ENCODE measurements around the gene ITGAE.
"Not testable (repeated sequence)": the region's sequence is repeated elsewhere in the genome, so short reads cannot be mapped to it uniquely, and the experiment has no call there.

The ITGAE gene

GRCh38 chr17:3761036-3761917 lies 39.7 kb downstream of the ITGAE start:
- DNase-seq, result no peak

GRCh38 chr17:3759597-3760216 lies 41.3 kb downstream of the ITGAE start:
- DNase-seq, result no peak

GRCh38 chr17:3755335-3756030 lies 45.5 kb downstream of the ITGAE start:
- no peak for DNase-seq

- no peak for DNase-seq
These were observed 46.3 kb downstream of the ITGAE start for GRCh38 chr17:3754458-3755334.

DNA sequence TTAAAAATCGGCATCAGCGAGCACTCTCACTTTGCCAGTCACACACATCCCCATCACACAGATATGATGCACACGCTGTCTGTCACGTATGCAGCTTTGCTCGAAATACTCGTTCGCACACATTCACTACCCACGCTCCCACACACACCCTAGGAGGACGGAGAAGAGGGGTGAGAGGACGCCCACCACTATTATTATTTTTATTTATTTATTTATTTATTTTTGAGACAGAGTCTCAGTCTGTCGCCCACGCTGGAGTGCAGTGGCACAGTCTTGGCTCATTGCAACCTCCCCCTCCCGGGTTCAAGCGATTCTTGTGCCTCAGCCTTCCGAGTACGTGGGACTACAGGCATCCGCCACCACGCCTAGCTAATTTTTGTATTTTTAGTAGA lies 46.9 kb downstream of the ITGAE start:
- no peak for DNase-seq

DNA sequence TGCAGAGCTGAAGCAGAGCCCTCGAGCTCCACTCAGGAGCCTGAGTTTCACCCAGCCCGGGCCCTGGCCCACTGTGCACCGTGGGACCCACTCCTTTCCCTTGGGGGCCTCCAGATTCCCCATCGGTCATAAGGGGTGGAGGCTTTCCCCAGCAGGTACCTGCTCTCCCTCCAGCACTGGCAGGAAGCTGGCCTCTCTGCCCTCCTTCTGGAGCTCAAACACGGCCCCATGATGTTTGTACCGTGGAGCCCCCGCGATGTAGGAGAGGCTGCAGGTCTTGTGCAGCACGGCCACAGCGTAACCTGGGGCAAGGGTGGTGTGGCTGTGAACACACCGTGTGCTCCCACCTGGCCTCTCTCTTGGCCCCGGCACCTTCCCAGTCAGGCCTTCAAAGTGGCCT lies 47.4 kb downstream of the ITGAE start:
- no peak for DNase-seq

- DNase-seq, result no peak
These were observed 49.2 kb downstream of the ITGAE start for GRCh38 chr17:3751836-3752235.

- no peak for DNase-seq
These were observed 50.1 kb downstream of the ITGAE start for GRCh38 chr17:3750926-3751325.

- DNase-seq, result no peak
These were observed 50.7 kb downstream of the ITGAE start for GRCh38 chr17:3750296-3750695.

DNA sequence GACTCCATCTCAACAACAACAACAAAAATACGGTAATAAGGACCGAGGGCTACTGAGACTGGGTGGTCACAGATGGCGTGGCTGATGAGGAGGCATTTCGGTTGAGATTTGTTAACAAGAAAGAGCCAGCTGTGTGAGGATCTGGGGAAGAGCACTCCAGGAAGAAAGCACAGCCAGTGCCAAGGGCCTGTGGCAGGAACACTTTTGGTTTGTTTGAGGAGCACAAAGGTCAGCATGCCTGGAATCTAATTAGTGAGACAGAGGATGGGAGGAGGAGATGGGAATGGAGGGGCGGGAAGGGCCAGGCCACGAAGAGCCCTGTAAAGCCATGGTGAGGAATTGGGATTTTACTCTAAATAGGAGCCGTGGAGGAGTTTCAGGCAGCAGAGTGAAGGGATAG lies 52.4 kb downstream of the ITGAE start:
- no peak for DNase-seq

- DNase-seq, result no peak
These were observed 53.2 kb downstream of the ITGAE start for GRCh38 chr17:3747805-3748204.

- DNase-seq, result no peak
These were observed 55.9 kb downstream of the ITGAE start for GRCh38 chr17:3745071-3745470.

GRCh38 chr17:3744014-3744413 lies 57.0 kb downstream of the ITGAE start:
- no peak for DNase-seq

GRCh38 chr17:3740611-3741073 lies 60.3 kb downstream of the ITGAE start:
- no peak for DNase-seq

- DNase-seq, result no peak
These were observed 61.4 kb downstream of the ITGAE start for GRCh38 chr17:3739422-3740124.

- no peak for DNase-seq
These were observed 62.3 kb downstream of the ITGAE start for GRCh38 chr17:3738562-3739295.

GRCh38 chr17:3735515-3735914 lies 65.5 kb downstream of the ITGAE start:
- no peak for DNase-seq

GRCh38 chr17:3734911-3735276 lies 66.1 kb downstream of the ITGAE start:
- not testable (repeated sequence) for DNase-seq

GRCh38 chr17:3732210-3732621 lies 68.8 kb downstream of the ITGAE start:
- DNase-seq, result no peak

GRCh38 chr17:3730881-3731429 lies 70.0 kb downstream of the ITGAE start:
- DNase-seq, result peak; percentile 86

GRCh38 chr17:3729881-3730280 lies 71.1 kb downstream of the ITGAE start:
- DNase-seq, result no peak

All from fibroblast of skin of back (primary cell).